Endothelial cell of umbilical vein (primary cell): ENCODE measurements around the gene AURKAIP1. TPM values are rescaled to one million over a fixed set of nuclear protein-coding genes. Genes with fewer than 3 reads are reported as not detected.

Experiments used
- BruUV-seq: library from RNA; stranded (reverse); fragments of 400-500 nt; replicated peaks from 2 replicates; lab custom pipeline; 2021; lab: Mats Ljungman, UMichigan
- CTCF ChIA-PET: fragments of 300-600, 350-600 bp; sonication (Branson Sonifier 250); formaldehyde crosslinking; loops from one replicate; lab custom pipeline; 2021; ENCODE audit warnings: antibody characterized with exemption, inconsistent platforms; lab: Charles Lee
- POLR2A ChIA-PET: fragments of 300-600, 350-600 bp; sonication (Branson Sonifier 250); formaldehyde crosslinking; loops from one replicate; lab custom pipeline; 2021; ENCODE audit warnings: antibody characterized with exemption, inconsistent platforms; lab: Charles Lee
- DNase-seq: peaks from one replicate; pipeline ENCODE4 v3.0.0-alpha.2; 2011; ENCODE audit warnings: low read depth, low spot score
- FAIRE-seq: peaks from 2 replicates; lab custom pipeline; 2011; peaks lifted over from hg19 to GRCh38; lab: Jason Lieb, UNC
- H2AFZ ChIP-seq: 2 replicates; pipeline ENCODE4 v1.6.0; 2012; ENCODE audit warnings: low read depth, low read length, control low read depth, inconsistent platforms
- H3K27ac ChIP-seq: 2 replicates; pipeline ENCODE4 v1.5.1; 2011; ENCODE audit warnings: low read depth, mild to moderate bottlenecking, control low read depth, low read length, moderate library complexity; ENCODE audit not compliant: insufficient read depth
- H3K27me3 ChIP-seq, 2 experiments: 2 replicates each; pipeline versions ENCODE4 v1.6.0 to v1.6.1; 2011; ENCODE audit warnings: low read length in 2 of 2, mixed read lengths in 1 of 2; ENCODE audit not compliant: control insufficient read depth in 2 of 2, insufficient read depth in 2 of 2
- H3K36me3 ChIP-seq, 2 experiments: 2 replicates in 1 of 2; 3 replicates in 1 of 2; pipeline ENCODE4 v1.5.1; 2011; ENCODE audit warnings: low read length in 2 of 2, mild to moderate bottlenecking in 1 of 2, moderate library complexity in 1 of 2; ENCODE audit not compliant: control insufficient read depth in 2 of 2, insufficient read depth in 2 of 2; ENCODE audit errors: extremely low read depth in 1 of 2
- H3K4me1 ChIP-seq: 3 replicates; pipeline ENCODE4 v1.5.1; 2011; ENCODE audit warnings: mild to moderate bottlenecking, low read length; ENCODE audit not compliant: control insufficient read depth, insufficient read depth; ENCODE audit errors: extremely low read depth
- H3K4me2 ChIP-seq: 2 replicates; pipeline ENCODE4 v1.6.1; 2011; ENCODE audit warnings: low read length, control low read depth, mixed read lengths; ENCODE audit not compliant: insufficient read depth
- H3K4me3 ChIP-seq, 3 experiments: fragments of 200-600 bp in 1 of 3; sonication (generic), shearing (Covaris generic) in 1 of 3; replicated peaks in 1 of 3; 2 replicates each; pipeline ENCODE4 v1.5.1; 2011 to 2016; ENCODE audit warnings: control low read depth in 3 of 3, low read length in 3 of 3, mild to moderate bottlenecking in 2 of 3, inconsistent platforms in 1 of 3, low read depth in 1 of 3, moderate library complexity in 1 of 3; ENCODE audit not compliant: insufficient read depth in 1 of 3
- H3K79me2 ChIP-seq: 2 replicates; pipeline ENCODE4 v1.6.0; 2012; ENCODE audit warnings: low read length, inconsistent platforms; ENCODE audit not compliant: control insufficient read depth, insufficient read depth
- H3K9ac ChIP-seq: replicated peaks from 2 replicates; pipeline ENCODE3; 2011; ENCODE audit warnings: low read length, control low read depth; ENCODE audit not compliant: insufficient read depth; ENCODE audit errors: extremely low read depth
- H3K9me1 ChIP-seq: replicated peaks from 3 replicates; pipeline ENCODE4 v1.6.0; 2011; ENCODE audit warnings: mild to moderate bottlenecking, low read length; ENCODE audit not compliant: control insufficient read depth, insufficient read depth; ENCODE audit errors: extremely low read depth
- H3K9me3 ChIP-seq: replicated peaks from 2 replicates; pipeline ENCODE4 v1.5.1; 2012; ENCODE audit warnings: low read length, inconsistent platforms; ENCODE audit not compliant: control insufficient read depth, insufficient read depth
- H4K20me1 ChIP-seq: replicated peaks from 2 replicates; pipeline ENCODE3; 2011; ENCODE audit warnings: mild to moderate bottlenecking, low read length; ENCODE audit not compliant: control insufficient read depth, insufficient read depth; ENCODE audit errors: extremely low read depth
- EZH2 ChIP-seq: IDR thresholded peaks from 2 replicates; pipeline ENCODE4 v1.6.1; 2012; ENCODE audit warnings: borderline replicate concordance, low read depth, mild to moderate bottlenecking, moderate library complexity, low read length, inconsistent platforms; ENCODE audit not compliant: severe bottlenecking
- FOS ChIP-seq: IDR thresholded peaks from 2 replicates; pipeline ENCODE4 v1.6.1; 2011; ENCODE audit warnings: mild to moderate bottlenecking, low read length, moderate library complexity, borderline replicate concordance; ENCODE audit not compliant: insufficient read depth
- GATA2 ChIP-seq: IDR thresholded peaks from 2 replicates; pipeline ENCODE4 v1.7.0; 2011; ENCODE audit warnings: low read depth, mild to moderate bottlenecking, moderate library complexity, mixed read lengths, low read length; ENCODE audit not compliant: insufficient read length, insufficient read depth
- JUN ChIP-seq: IDR thresholded peaks from 2 replicates; pipeline ENCODE4 v1.6.1; 2011; ENCODE audit warnings: borderline replicate concordance, low read depth; ENCODE audit not compliant: insufficient read length, insufficient read depth
- MYC ChIP-seq: IDR thresholded peaks from one replicate; pipeline ENCODE4 v1.6.1; 2011; ENCODE audit warnings: mild to moderate bottlenecking, low read depth, low read length
- POLR2A ChIP-seq: IDR thresholded peaks from 2 replicates; pipeline ENCODE4 v1.6.1; 2012; ENCODE audit warnings: low read depth, mild to moderate bottlenecking, control low read depth, low read length
- POLR2AphosphoS5 ChIP-seq: IDR thresholded peaks from 2 replicates; pipeline ENCODE4 v1.6.1; 2012; ENCODE audit warnings: low read depth, mild to moderate bottlenecking, control low read depth, low read length, moderate library complexity; ENCODE audit not compliant: insufficient read depth
- dilution Hi-C: fragments of 300-500 bp; cut with MboI; formaldehyde crosslinking; loops from one replicate; pipeline ENCODE4 v1.15.0; 2019; ENCODE audit warnings: low sequenced_read_pairs; ENCODE audit not compliant: extremely low pct_ligation_motif_present
- intact Hi-C: fragments of 100-400 bp; cut with micrococcal nuclease; formaldehyde crosslinking; loops from one replicate; pipeline ENCODE4 v1.10.0; 2022
- polyA plus RNA-seq, 4 experiments: library from polyadenylated mRNA; depleted of rRNA in 3 of 4; stranded (reverse) in 3 of 4; unstranded in 1 of 4; fragments of >200 nt; gene quantifications; 2 replicates each; pipeline versions ENCODE4 v1.2.1 to v1.2.3, GENCODE V29; 2011 to 2012; ENCODE audit warnings: missing spikeins in 1 of 4
- total RNA-seq: library from RNA; stranded (reverse); gene quantifications from 2 replicates; pipeline ENCODE4 v1.2.3, GENCODE V29; 2021
- TF ChIP-seq, protein P1 (sequence below), 2 donors: IDR thresholded peaks; 1 replicate in 1 of 2; 2 replicates in 1 of 2; pipeline ENCODE4 v1.5.1; 2011; ENCODE audit warnings: low read length in 2 of 2, mild to moderate bottlenecking in 2 of 2, moderate library complexity in 2 of 2, control low read depth in 1 of 2, inconsistent platforms in 1 of 2, low read depth in 1 of 2; ENCODE audit not compliant: insufficient read depth in 1 of 2; ENCODE audit errors: extremely low read depth in 1 of 2
- TF ChIP-seq, protein P2 (sequence below): IDR thresholded peaks from 2 replicates; pipeline ENCODE4 v1.6.1; 2011; ENCODE audit not compliant: insufficient read depth, insufficient read length

AURKAIP1 gene
- total and polyA plus RNA-seq, 2 donors (not counting 3 experiments of a cell fraction or from before 2014, with no cell fraction given), result 73.3 to 151 TPM

DNA sequence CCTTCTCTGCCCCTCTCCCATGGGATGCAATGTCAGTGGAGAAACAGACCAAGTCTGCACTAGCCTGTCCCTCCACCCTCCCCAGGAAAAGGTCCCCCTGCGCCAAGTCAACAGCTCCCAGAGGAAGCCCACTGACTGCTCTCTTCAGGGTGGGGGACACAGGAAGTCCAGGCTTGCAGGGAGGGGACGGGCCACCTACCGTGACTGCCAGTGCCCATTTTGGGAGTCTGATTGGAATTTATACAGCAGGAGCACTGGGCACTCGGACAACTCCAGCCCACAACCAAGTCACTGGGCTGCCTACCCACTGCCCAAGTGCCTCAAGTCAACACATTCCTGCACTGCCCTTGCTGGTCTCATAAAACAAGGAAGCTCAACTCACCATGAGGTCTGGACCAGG lies 18.0 kb upstream of the AURKAIP1 start:
- CTCF ChIA-PET, result no interaction called here
- TF ChIP-seq, protein P1, sequence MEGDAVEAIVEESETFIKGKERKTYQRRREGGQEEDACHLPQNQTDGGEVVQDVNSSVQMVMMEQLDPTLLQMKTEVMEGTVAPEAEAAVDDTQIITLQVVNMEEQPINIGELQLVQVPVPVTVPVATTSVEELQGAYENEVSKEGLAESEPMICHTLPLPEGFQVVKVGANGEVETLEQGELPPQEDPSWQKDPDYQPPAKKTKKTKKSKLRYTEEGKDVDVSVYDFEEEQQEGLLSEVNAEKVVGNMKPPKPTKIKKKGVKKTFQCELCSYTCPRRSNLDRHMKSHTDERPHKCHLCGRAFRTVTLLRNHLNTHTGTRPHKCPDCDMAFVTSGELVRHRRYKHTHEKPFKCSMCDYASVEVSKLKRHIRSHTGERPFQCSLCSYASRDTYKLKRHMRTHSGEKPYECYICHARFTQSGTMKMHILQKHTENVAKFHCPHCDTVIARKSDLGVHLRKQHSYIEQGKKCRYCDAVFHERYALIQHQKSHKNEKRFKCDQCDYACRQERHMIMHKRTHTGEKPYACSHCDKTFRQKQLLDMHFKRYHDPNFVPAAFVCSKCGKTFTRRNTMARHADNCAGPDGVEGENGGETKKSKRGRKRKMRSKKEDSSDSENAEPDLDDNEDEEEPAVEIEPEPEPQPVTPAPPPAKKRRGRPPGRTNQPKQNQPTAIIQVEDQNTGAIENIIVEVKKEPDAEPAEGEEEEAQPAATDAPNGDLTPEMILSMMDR (IDR thresholded peaks at IDR 0.05; ENCODE audit: extremely low read depth in 1 of 2, insufficient read depth in 1 of 2, low read depth in 1 of 2, low read length in 2 of 2), result no peak
- TF ChIP-seq POLR2A (no peak), GATA2 (no peak), FOS (no peak), MYC (no peak), JUN (no peak), POLR2AphosphoS5 (no peak), EZH2 (no peak)
- TF ChIP-seq, protein P2, sequence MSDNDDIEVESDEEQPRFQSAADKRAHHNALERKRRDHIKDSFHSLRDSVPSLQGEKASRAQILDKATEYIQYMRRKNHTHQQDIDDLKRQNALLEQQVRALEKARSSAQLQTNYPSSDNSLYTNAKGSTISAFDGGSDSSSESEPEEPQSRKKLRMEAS, result no peak
- peaks cover 9% of the 10 kb centered on the region for H3K4me1 ChIP-seq
- no peak for FAIRE-seq
- dilution Hi-C loops (no loop called here), intact Hi-C loops (no loop called here)
- no peak overlapping the region for H3K4me2 ChIP-seq
- H4K20me1 ChIP-seq, result no peaks in the 10 kb centered on the region
- H3K9me1 ChIP-seq, result no peaks in the 10 kb centered on the region
- DNase-seq, result no peak
- no peaks in the 10 kb centered on the region for H3K9me3 ChIP-seq
- peaks cover 34% of the 10 kb centered on the region for H3K79me2 ChIP-seq
- H3K27me3 ChIP-seq, result no peaks in the 10 kb centered on the region
- no peak overlapping the region for H3K9ac ChIP-seq
- no peak overlapping the region for H3K27ac ChIP-seq
- no peak overlapping the region for H2AFZ ChIP-seq
- BruUV-seq, result no TSS peak
- POLR2A ChIA-PET, result no interaction called here
- peaks cover 30 to 49% of the 10 kb centered on the region in 2 experiments for H3K36me3 ChIP-seq
- no peak overlapping the region for H3K4me3 ChIP-seq
